Epithelial cell of prostate (primary cell): Measurements from ENCODE around the gene SLC22A16.
"Not testable (repeated sequence)": the region's sequence is repeated elsewhere in the genome, so short reads cannot be mapped to it uniquely, and the experiment has no call there.

Experiments used
- DNase-seq: peaks from one replicate; pipeline ENCODE4 v3.0.0-alpha.2; 2011; ENCODE audit warnings: low read depth, low spot score
- H3K27ac ChIP-seq: fragments of 450-650 bp; 2 replicates; pipeline ENCODE4 v1.5.1; 2017; ENCODE audit warnings: mild to moderate bottlenecking

SLC22A16 gene, protein sequence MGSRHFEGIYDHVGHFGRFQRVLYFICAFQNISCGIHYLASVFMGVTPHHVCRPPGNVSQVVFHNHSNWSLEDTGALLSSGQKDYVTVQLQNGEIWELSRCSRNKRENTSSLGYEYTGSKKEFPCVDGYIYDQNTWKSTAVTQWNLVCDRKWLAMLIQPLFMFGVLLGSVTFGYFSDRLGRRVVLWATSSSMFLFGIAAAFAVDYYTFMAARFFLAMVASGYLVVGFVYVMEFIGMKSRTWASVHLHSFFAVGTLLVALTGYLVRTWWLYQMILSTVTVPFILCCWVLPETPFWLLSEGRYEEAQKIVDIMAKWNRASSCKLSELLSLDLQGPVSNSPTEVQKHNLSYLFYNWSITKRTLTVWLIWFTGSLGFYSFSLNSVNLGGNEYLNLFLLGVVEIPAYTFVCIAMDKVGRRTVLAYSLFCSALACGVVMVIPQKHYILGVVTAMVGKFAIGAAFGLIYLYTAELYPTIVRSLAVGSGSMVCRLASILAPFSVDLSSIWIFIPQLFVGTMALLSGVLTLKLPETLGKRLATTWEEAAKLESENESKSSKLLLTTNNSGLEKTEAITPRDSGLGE

DNA sequence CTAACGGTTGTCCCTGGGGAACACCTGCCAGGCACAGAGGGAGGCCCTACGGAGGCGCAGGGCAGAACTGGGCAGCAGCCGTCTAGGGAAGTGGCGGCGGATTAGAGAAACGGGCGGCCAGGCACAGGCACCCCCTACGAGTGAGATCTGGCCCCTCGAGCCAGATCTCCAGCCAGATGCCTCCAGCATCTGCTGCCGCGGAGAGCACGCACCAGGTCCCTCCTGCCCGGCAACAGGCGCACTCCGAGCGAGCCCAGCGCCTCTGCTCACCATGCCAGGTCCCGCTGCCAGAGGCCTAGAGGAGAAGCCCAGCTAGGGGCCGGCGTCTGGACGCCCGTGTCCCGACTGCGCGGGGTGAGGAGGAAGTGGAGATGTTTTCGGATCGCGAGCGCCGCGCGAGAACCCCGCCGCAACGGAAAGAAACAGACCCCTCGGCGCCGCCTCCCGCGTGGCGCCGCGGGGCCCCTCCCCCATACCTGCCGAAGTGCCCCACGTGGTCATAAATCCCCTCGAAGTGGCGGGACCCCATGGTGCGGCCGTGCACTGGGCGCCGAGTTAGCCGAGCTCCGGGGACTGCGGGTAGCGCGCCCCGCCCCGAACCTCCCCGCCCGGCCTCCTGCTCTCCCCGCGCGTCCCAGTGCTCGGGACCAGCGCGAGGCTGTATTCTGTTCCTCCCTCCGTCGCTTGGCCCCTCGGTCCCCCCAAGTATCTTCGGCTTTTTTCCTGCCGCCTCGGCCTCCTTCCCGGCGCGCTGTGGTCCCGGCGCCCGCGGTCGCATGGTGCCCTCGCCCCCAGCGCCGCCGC is at the start of gene SLC22A16:
TSS of gene SLC22A16 (minus strand) at position 568 of the 804 bp plus-strand sequence. CDS start at position 529, 39 bp downstream.
- no peak within 1 kb of the TSS for H3K27ac ChIP-seq
- no peak for DNase-seq

DNA sequence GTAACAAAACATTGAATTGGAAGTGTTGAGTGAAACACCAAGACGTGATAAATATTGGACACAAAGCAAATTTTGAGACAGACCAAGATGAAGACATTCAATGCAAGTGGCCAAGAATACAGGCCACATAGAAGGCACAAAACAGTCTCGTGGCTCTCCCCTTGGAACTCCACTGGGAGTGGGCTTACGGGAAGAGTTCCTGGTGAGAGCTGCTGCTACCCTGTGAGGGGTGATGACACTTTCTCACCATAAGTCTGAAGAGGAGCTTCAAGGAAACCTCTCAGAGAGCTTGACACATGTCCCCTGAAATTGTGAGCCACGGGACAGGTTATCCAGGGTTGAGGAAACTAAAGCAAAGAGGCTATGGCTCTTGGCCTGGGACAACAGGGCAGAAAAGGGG is 48.6 kb upstream of the SLC22A16 start:
- DNase-seq: no peak
- H3K27ac ChIP-seq: no peak overlapping the region

DNA sequence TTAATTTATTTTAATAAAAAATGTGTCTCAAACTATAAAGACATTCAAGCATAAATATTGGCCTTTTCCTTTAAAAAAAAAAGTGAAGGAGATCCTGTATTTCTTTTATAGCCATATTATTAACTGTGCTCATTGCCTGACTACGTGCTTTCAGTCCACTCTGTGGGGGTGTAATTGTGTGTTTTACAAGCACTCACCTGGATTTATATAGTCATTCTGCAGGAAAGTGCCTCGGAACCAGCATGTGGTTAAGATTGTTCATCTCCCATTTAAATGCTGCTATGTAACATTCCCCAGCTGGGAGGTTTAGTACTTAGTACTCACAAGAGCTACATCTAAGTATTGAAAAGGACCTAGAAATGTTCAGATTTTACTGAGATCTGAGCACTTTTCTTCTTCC is 47.9 kb upstream of the SLC22A16 start:
- no peak for DNase-seq
- peak overlapping the region; percentile 17 for H3K27ac ChIP-seq

DNA sequence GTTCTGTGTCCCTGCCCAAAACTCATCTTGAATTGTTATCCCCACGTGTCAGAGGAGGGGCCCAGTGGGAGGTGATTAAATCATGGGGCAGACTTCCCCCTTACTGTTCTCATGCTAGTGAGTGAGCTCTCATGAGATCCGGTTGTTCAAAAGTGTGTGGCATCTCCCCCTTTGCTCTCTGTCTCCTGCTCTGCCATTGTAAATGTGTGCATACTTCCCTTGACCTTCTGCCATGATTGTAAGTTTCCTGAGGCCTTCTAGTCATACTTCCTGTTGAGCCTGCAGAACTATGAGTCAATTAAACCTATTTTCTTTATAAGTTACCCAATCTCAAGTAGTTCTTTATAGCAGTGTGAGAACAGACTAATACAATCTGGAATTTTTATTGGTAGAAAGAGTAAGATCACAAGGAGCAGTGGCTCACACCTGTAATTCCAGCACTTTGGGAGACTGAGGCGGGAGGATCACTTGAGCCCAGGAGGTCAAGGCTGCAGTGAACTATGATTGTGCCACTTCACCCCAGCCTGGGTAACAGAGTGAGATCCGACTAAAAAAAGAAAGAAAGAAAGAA is 47.1 kb upstream of the SLC22A16 start:
- no peak for DNase-seq
- H3K27ac ChIP-seq: peak overlapping the region; percentile 17

DNA sequence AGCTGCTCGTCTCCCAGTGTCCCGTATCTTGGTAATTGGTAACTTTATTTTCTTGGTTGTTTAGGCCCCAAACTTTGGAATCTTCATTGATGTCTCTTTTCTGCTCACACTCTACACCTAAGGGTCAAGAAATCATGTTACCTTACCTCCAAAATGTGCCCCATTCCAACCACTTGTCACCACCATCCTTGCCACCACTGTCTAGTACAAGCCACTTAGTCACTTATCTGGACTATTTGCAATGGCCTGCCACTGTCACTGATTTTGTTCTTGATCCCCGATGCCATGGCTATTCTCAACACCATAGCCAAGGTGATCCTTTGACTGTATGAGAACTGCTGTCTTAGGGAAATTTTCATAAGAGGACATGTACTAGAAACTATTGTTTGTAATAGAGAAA is 46.0 kb upstream of the SLC22A16 start:
- no peak for DNase-seq
- H3K27ac ChIP-seq: no peak overlapping the region

DNA sequence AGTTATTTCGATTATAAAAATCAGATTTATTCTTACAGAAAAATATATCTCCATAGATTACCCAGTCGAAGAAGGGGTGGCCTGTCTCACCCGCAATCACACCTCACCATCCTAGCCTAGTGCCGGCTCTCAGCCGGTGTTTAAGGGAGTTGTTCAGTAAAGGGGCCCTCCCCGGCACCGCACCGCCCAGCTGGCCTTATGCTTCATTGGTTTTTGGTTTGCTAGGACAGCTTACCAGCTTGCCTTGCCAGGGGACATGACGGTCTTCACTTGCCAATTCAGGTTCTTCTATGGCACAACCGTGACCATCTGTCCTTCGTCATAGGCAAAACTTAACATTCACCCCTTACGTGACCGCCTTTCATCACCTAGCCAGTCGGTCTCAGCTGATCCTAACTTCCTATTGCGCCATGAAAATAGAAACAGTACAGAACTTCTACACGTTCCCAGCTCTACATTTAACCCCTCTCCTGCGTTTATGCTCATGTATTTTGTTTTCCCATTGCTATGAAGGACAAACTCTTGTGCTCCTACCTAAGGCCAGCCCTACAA is 44.7 kb upstream of the SLC22A16 start:
- H3K27ac ChIP-seq: no peak overlapping the region
- DNase-seq: no peak

DNA sequence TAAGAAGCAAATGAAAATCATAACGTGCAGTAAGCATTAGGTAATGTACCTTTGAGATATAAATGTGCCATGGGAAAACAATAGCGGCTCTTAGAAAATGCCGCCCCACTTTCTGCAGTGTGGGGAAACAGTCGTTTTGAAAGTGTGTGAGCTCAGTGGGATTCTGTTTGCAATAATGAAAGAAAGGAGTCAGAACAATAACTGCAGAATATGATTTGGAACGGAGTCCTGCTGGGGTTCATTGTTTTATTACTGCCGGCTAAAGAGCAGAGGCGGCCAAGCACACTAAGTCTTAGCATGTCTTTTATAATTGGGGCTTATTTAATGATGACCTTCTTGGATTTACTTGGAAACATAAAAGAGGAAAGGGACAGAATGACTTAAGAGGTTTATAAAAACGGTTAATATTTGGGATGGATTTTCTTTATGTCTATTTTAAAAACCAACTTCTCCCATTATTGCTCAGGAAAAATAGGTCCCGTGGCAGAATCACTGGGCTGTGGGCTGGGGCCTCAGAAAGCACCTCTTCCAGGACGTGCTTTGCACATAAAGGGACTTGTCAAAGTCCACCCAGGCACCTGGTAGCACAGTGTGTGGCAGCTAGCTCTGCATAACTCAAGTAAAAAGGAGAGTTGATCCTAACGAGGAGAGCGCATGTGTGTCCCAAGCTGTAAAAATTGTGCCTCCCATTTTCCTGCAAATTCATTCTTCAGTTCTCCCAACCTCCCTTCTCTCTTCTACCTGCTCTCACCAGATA is 44.0 kb upstream of the SLC22A16 start:
- DNase-seq: no peak
- no peak overlapping the region for H3K27ac ChIP-seq

DNA sequence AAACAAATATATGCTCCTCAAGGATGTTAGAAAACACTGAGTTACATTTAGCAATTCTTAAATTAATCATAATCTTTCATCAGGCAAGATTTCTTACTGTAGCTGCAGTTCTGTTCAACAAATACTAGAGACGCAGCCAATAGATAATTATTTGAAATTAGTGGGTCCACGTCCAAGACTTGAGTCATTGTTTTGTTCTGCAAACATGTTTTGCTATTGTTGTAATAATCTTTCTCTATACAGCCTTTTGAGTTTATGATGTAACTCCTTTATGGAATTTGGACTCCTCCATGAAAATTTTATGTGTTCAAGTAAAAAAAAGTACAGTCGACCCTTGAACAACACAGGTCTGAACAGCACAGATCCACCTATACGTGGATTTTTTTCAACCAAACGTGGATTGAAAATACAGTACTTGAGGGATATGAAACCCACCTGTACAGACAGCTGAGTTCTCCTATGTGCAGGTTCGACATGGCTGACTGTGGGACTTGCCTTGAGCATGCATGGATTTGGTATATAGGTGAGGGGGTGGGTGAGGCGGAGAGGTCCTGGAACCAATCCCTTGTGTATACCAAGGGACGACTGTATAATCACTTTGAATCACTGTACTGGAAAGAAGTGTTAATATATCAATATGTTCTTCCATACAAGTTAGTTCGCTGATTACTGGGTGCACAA is 41.3 kb upstream of the SLC22A16 start:
- DNase-seq: no peak
- H3K27ac ChIP-seq: no peak overlapping the region

DNA sequence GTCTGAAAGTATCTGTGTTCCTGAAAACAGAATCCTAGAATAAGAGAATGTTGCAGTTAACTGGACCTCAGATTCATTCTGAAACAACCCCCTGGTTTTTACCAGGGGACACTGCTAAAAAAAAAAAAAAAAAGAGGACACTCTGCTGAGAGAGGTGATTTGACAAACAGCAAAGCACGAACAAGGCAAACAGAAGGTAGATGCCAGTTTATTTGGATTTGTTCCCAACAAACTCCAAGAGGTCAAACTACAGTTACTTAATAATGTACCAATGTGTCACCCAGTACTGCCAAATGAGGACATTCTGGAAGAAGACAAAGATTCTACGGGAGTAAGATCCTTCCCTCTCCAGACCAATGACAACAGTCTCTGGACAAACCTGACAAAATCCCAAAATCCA is 40.6 kb upstream of the SLC22A16 start:
- H3K27ac ChIP-seq: no peak overlapping the region
- no peak for DNase-seq

DNA sequence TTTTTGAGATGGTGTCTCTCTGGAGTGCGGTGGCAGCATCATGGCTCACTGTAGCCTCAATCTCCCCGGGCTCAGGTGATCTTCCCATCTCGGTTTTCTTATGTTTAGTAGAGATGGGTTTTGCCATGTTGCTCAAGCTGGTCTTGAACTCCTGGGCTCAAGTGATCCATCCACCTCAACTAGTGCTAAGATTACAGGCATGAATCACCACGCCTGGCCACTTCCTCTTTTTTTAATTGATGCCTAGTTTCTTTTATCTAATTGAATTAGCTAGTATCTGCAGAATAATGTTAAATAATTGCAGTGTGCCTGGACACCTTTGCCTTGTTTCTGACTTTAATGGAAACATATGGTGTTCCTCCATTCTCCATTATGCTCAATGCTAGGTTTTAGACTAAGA is 38.4 kb upstream of the SLC22A16 start:
- DNase-seq: no peak
- H3K27ac ChIP-seq: no peak overlapping the region

DNA sequence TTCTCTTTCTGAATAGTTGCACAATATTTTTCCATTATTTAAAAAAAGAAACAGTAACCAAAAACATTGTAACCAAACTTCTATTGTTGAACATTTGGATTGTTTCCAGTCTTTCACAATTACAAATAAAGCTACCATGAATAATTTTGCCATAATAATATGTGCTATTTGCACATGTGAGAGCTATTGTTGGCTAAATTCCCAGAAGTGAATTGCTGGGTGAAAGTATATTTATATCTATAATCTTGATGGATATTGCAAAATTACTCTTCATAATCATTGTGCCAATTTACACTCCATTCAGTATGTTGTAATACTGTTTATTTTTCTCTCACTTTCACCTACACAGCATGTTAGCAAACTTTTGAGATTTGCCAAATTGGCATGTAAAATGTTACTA is 36.6 kb upstream of the SLC22A16 start:
- DNase-seq: no peak

DNA sequence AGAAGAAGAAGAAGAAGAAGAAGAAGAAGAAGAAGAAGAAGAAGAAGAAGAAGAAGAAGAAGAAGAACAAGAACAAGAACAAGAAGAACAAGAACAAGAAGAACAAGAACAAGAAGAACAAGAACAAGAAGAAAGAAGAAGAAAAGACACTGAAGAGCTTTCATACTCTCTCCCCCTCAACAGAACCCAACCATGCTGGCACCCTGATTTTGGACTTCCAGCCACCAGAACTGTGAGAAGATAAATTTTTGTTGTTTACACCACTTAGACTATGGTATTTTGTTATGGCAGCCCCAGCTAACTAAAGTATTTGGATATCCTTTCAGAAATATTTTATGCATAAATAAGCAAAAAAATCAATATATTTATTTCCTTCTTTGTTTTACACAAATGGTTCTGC is 36.1 kb upstream of the SLC22A16 start:
- not testable (repeated sequence) for DNase-seq, H3K27ac ChIP-seq

More for the DNA sequence above, 36.6 kb upstream of the SLC22A16 start:
- no peak overlapping the region for H3K27ac ChIP-seq

DNA sequence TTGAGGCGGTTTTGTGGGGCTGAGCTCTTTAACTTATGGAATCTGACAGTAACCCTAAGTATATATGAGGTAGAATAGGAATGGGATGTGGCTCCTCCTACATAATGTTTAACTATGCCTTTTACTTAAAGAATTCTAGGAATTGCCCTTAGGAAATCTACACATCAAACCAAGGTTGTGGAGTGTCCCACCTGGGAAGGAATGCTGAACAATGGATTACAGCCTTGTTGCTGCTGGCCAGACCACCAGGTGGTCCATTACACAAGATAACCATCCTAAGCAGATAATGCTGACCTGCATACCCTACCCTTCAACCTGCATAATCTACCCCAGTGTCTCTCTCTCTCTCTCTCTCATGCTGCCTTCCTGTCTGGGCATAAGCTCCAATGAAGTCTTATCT is 35.0 kb upstream of the SLC22A16 start:
- DNase-seq: no peak
- no peak overlapping the region for H3K27ac ChIP-seq

DNA sequence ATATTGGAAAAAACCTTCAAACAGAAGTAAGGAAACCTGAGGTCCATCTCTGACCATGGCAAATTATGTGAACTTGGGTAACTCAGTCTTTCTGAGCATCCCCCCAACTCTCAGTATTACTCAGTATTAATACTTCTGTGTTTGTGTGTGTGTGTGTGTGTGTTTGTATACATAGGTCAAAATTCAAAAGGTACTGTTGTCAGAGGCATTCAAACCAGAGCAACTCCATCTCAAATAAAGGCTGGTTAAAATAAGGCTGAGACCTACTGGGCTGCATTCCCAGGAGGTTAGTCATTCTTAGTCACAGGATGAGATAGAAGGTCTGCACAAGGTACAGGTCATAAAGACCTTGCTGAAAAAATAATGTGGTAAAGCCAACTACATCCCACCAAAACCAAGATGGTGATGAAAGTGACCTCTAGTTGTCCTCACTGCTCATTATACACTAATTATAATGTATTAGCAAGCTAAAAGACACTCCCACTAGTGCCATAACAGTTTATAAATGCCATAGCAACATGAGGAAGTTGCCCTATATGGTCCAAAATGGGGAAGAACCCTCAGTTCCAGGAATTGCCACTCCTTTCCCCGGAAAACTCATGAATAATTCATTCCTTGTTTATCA is 33.3 kb upstream of the SLC22A16 start:
- H3K27ac ChIP-seq: peak overlapping the region; percentile 52

DNA sequence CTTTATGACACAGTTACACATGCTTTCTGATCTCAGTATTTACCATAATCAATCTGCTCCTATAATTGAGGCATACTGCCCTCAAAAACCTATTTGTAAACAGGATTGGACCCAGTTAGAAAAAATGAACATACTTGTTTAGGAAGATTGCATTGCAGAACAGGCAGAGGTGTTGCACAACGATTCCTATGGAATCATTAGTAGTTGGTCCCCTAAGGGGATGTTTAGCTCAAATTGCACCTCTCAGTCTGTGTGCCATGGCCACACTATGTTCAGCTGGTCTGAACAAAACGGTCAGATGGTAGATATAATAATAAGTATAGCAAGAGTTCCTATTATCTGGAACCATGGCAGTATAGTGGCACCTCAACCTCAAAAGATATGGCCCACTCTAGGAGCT is 28.5 kb upstream of the SLC22A16 start:
- not testable (repeated sequence) for DNase-seq, H3K27ac ChIP-seq

More for the DNA sequence above, 33.3 kb upstream of the SLC22A16 start:
- no peak for DNase-seq

DNA sequence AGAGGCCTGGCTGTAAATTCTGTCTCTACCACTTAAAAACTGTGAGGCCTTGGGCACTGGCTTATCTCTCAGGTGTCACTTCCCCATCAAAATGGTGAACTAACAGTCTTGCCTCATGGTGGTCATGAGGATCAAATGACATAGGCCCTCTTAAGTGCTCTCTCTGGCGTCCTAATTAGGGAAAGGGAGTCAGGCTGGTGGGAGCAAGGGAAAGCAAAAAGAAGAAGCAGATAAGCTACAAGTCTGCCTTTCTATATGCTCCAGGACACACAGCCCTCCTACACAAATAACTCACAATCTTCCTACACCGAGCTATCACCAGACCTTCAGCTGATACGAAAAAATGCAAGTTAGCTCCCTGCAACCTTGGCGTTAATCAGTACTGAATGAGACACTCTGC is 19.5 kb upstream of the SLC22A16 start:
- DNase-seq: no peak
- H3K27ac ChIP-seq: no peak overlapping the region

DNA sequence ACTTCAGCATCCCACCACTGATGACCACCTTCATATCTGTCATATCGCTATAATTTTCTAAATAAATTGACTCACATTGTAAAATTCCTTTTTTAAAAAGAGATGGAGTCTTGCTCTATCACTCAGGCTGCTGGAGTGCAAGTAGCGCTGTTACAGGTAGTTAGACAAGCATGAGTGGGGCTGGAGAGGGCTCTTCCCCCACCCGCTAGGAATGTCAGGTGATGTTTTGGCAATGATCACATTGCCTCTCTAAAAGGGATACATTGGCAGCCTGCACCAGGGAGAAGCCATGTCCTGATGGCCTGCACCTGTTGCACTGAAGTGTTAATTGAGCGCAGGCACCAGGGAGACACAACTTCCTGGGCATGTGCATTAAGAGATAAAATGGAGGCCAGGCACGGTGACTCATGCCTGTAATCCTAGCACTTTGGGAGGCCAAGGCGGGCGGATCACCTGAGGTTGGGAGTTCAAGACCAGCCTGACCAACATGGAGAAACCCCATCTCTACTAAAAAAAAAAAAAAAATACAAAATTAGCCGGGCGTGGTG is 16.9 kb upstream of the SLC22A16 start:
- no peak overlapping the region for H3K27ac ChIP-seq
- no peak for DNase-seq

DNA sequence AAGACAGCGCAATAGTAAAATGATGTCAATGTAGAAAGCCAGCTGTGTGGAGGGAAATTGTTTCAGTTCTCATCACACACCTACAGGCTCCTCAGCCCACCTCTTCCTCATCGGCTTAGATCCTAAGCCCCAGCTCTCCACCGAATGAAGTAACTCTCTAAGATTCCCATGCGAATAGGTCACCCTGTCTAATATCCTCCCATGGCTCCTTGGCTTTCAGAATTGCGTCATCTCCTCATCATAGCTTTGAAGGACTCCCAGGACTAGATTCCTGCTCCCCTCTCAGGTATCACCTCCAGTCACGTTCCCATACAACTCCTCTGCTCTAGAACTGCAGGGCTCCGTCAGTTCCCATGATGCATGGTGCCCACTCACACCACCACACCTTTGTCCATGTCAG is 16.2 kb upstream of the SLC22A16 start:
- DNase-seq: no peak
- H3K27ac ChIP-seq: peak overlapping the region; percentile 48
